ENCODE data around the gene ANXA7.

ANXA7 gene

GRCh38 chr10:73404690-73405089 is 9.2 kb downstream of the ANXA7 start:
- H3K4me3 ChIP-seq (ENCODE audit: low read length, poor library complexity, severe bottlenecking): no peak overlapping the region
- no peaks in the 10 kb centered on the region for H3K36me3 ChIP-seq (ENCODE audit: insufficient read depth, low read length)
- no peak overlapping the region for H2AFZ ChIP-seq (ENCODE audit: low read length)
- no peak overlapping the region for H3K4me2 ChIP-seq (ENCODE audit: low read depth, low read length, poor library complexity, severe bottlenecking)
- peaks cover 9% of the 10 kb centered on the region for H3K4me1 ChIP-seq (ENCODE audit: insufficient read depth, low read length, poor library complexity, severe bottlenecking)
- peaks cover 71% of the 10 kb centered on the region for H3K79me2 ChIP-seq (ENCODE audit: insufficient read depth, low read length)
- no peaks in the 10 kb centered on the region for H3K9me3 ChIP-seq (ENCODE audit: insufficient read depth, low read depth, low read length)
- H4K20me1 ChIP-seq (ENCODE audit: insufficient read depth, low read length, poor library complexity, severe bottlenecking): peaks cover 23% of the 10 kb centered on the region
- H3K27me3 ChIP-seq (ENCODE audit: insufficient read depth, low read length, poor library complexity, severe bottlenecking): no peaks in the 10 kb centered on the region
- no peak overlapping the region for H3K9ac ChIP-seq (ENCODE audit: low read depth, low read length, poor library complexity, severe bottlenecking)
- no peaks in the 10 kb centered on the region for H3K9me2 ChIP-seq (replicated peaks; ENCODE audit: low read depth, low read length)
- no peaks in the 10 kb centered on the region for H3F3A ChIP-seq (ENCODE audit: low read depth)
- no peak for TF ChIP-seq EZH2phosphoT487 (IDR thresholded peaks at IDR 0.05; ENCODE audit: borderline replicate concordance)
- TF ChIP-seq, protein P1, sequence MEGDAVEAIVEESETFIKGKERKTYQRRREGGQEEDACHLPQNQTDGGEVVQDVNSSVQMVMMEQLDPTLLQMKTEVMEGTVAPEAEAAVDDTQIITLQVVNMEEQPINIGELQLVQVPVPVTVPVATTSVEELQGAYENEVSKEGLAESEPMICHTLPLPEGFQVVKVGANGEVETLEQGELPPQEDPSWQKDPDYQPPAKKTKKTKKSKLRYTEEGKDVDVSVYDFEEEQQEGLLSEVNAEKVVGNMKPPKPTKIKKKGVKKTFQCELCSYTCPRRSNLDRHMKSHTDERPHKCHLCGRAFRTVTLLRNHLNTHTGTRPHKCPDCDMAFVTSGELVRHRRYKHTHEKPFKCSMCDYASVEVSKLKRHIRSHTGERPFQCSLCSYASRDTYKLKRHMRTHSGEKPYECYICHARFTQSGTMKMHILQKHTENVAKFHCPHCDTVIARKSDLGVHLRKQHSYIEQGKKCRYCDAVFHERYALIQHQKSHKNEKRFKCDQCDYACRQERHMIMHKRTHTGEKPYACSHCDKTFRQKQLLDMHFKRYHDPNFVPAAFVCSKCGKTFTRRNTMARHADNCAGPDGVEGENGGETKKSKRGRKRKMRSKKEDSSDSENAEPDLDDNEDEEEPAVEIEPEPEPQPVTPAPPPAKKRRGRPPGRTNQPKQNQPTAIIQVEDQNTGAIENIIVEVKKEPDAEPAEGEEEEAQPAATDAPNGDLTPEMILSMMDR (conservative IDR thresholded peaks at IDR 0.05; ENCODE audit: low read length): no peak

GRCh38 chr10:73401636-73402035 is 12.2 kb downstream of the ANXA7 start:
- peaks cover 41% of the 10 kb centered on the region for H3K79me2 ChIP-seq (ENCODE audit: insufficient read depth, low read length)

GRCh38 chr10:73399063-73399462 is 14.8 kb downstream of the ANXA7 start:
- H4K20me1 ChIP-seq (ENCODE audit: insufficient read depth, low read length, poor library complexity, severe bottlenecking): no peaks in the 10 kb centered on the region
- no peaks in the 10 kb centered on the region for H3K4me1 ChIP-seq (ENCODE audit: insufficient read depth, low read length, poor library complexity, severe bottlenecking)
- H3K9me2 ChIP-seq (replicated peaks; ENCODE audit: low read depth, low read length): no peaks in the 10 kb centered on the region
- H3K4me2 ChIP-seq (ENCODE audit: low read depth, low read length, poor library complexity, severe bottlenecking): no peak overlapping the region
- no peak overlapping the region for H2AFZ ChIP-seq (ENCODE audit: low read length)
- H3K79me2 ChIP-seq (ENCODE audit: insufficient read depth, low read length): peaks cover 25% of the 10 kb centered on the region
- TF ChIP-seq EZH2phosphoT487 (IDR thresholded peaks at IDR 0.05; ENCODE audit: borderline replicate concordance): no peak
- TF ChIP-seq, protein P1 (conservative IDR thresholded peaks at IDR 0.05; ENCODE audit: low read length): no peak
- peaks cover 34% of the 10 kb centered on the region for H3K36me3 ChIP-seq (ENCODE audit: insufficient read depth, low read length)
- no peaks in the 10 kb centered on the region for H3K9me3 ChIP-seq (ENCODE audit: insufficient read depth, low read depth, low read length)
- H3K9ac ChIP-seq (ENCODE audit: low read depth, low read length, poor library complexity, severe bottlenecking): no peak overlapping the region
- no peak overlapping the region for H3K4me3 ChIP-seq (ENCODE audit: low read length, poor library complexity, severe bottlenecking)
- H3F3A ChIP-seq (ENCODE audit: low read depth): peaks cover 6% of the 10 kb centered on the region; the same call in 1 of the 2 replicates
- H3K27me3 ChIP-seq (ENCODE audit: insufficient read depth, low read length, poor library complexity, severe bottlenecking): no peaks in the 10 kb centered on the region

More at GRCh38 chr10:73401636-73402035, 12.2 kb downstream of the ANXA7 start:
- TF ChIP-seq EZH2phosphoT487 (IDR thresholded peaks at IDR 0.05; ENCODE audit: borderline replicate concordance): no peak
- TF ChIP-seq, protein P1 (conservative IDR thresholded peaks at IDR 0.05; ENCODE audit: low read length): no peak
- H3K36me3 ChIP-seq (ENCODE audit: insufficient read depth, low read length): peaks cover 11% of the 10 kb centered on the region
- no peaks in the 10 kb centered on the region for H3F3A ChIP-seq (ENCODE audit: low read depth)
- H3K4me3 ChIP-seq (ENCODE audit: low read length, poor library complexity, severe bottlenecking): no peak overlapping the region
- no peaks in the 10 kb centered on the region for H3K9me2 ChIP-seq (replicated peaks; ENCODE audit: low read depth, low read length)
- no peaks in the 10 kb centered on the region for H4K20me1 ChIP-seq (ENCODE audit: insufficient read depth, low read length, poor library complexity, severe bottlenecking)
- H3K27me3 ChIP-seq (ENCODE audit: insufficient read depth, low read length, poor library complexity, severe bottlenecking): no peaks in the 10 kb centered on the region
- H3K9me3 ChIP-seq (ENCODE audit: insufficient read depth, low read depth, low read length): no peaks in the 10 kb centered on the region
- H2AFZ ChIP-seq (ENCODE audit: low read length): no peak overlapping the region
- no peak overlapping the region for H3K4me2 ChIP-seq (ENCODE audit: low read depth, low read length, poor library complexity, severe bottlenecking)
- no peaks in the 10 kb centered on the region for H3K4me1 ChIP-seq (ENCODE audit: insufficient read depth, low read length, poor library complexity, severe bottlenecking)
- H3K9ac ChIP-seq (ENCODE audit: low read depth, low read length, poor library complexity, severe bottlenecking): no peak overlapping the region

Data from Loucy (cell line).